ENCODE data around the gene DNAAF1. TPM values are rescaled to one million over a fixed set of nuclear protein-coding genes. Genes with fewer than 3 reads are reported as not detected.

Gene DNAAF1
- total and polyA plus RNA-seq, 5 donors = 0.14 to 0.68 (median 0.28) TPM; not detected in 2

GRCh38 chr16:84124257-84125073, 20.6 kb upstream of the DNAAF1 start:
- Histone ChIP-seq H3K9me3 (ENCODE audit: control insufficient read depth, low read length) (no peaks in the 10 kb centered on the region), H3K27me3 (ENCODE audit: control insufficient read depth, insufficient read depth) (no peaks in the 10 kb centered on the region), H3K4me3 (ENCODE audit: low read length) (no peak overlapping the region), H3K4me1 (ENCODE audit: control insufficient read depth, insufficient read depth, low read length) (no peaks in the 10 kb centered on the region), H3K27ac (ENCODE audit: low read length) (no peak overlapping the region)
- ATAC-seq (no peak), DNase-seq (no peak)
- intact Hi-C loops (cut with DNase I) = no loop called here
- 90% methylated on average over 7 of the region's 7 CpGs for WGBS

GRCh38 chr16:84131117-84131516, 14.0 kb upstream of the DNAAF1 start:
- intact Hi-C loops (cut with DNase I) = no loop called here
- no peaks in the 10 kb centered on the region for H3K9me3 ChIP-seq (ENCODE audit: control insufficient read depth, low read length)
- DNase-seq (no peak), ATAC-seq (no peak)
- H3K27ac ChIP-seq (ENCODE audit: low read length) = no peak overlapping the region
- H3K27me3 ChIP-seq (ENCODE audit: control insufficient read depth, insufficient read depth) = no peaks in the 10 kb centered on the region
- H3K4me1 ChIP-seq (ENCODE audit: control insufficient read depth, insufficient read depth, low read length) = no peaks in the 10 kb centered on the region
- no peak overlapping the region for H3K4me3 ChIP-seq (ENCODE audit: low read length)
- WGBS = 80% methylated on average over 5 of the region's 5 CpGs

- 82% methylated on average over 7 of the region's 7 CpGs for WGBS
Measured at GRCh38 chr16:84132527-84133285, 12.4 kb upstream of the DNAAF1 start.

GRCh38 chr16:84136331-84137125, 8.6 kb upstream of the DNAAF1 start:
- Histone ChIP-seq H3K27me3 (ENCODE audit: control insufficient read depth, insufficient read depth) (no peaks in the 10 kb centered on the region), H3K4me1 (ENCODE audit: control insufficient read depth, insufficient read depth, low read length) (no peaks in the 10 kb centered on the region), H3K4me3 (ENCODE audit: low read length) (no peak overlapping the region), H3K9me3 (ENCODE audit: control insufficient read depth, low read length) (no peaks in the 10 kb centered on the region), H3K27ac (ENCODE audit: low read length) (no peak overlapping the region)
- intact Hi-C loops (cut with DNase I) = no loop called here
- DNase-seq (no peak), ATAC-seq (no peak)
- WGBS = 90% methylated on average over 11 of the region's 11 CpGs

More at GRCh38 chr16:84132527-84133285, 12.4 kb upstream of the DNAAF1 start:
- Histone ChIP-seq H3K9me3 (ENCODE audit: control insufficient read depth, low read length) (no peaks in the 10 kb centered on the region), H3K27ac (ENCODE audit: low read length) (no peak overlapping the region), H3K4me1 (ENCODE audit: control insufficient read depth, insufficient read depth, low read length) (no peaks in the 10 kb centered on the region), H3K27me3 (ENCODE audit: control insufficient read depth, insufficient read depth) (no peaks in the 10 kb centered on the region), H3K4me3 (ENCODE audit: low read length) (no peak overlapping the region)
- DNase-seq = no peak
- intact Hi-C loops (cut with DNase I) = no loop called here
- no peak for ATAC-seq

DNA sequence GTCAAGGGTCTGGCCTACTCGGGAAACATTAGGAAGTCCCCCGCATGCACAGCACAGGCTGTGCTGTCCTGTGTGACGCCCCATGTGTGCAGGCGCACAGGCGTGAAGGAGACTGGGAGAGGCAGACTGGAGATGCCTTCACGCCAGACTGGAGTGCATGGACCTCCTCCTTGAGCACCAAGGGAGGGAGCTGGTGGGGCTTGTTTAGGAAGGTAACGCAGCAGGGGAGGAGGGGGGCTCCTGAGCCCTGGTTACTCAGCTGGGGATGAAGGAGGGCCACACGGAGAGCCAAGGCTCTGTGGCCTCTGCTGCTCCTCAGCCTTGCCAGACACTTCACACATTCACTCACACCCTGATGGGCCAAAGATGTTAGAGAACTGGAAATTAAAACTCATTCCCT, 7.8 kb upstream of the DNAAF1 start:
- Histone ChIP-seq H3K4me3 (ENCODE audit: low read length) (no peak overlapping the region), H3K4me1 (ENCODE audit: control insufficient read depth, insufficient read depth, low read length) (no peaks in the 10 kb centered on the region), H3K9me3 (ENCODE audit: control insufficient read depth, low read length) (no peaks in the 10 kb centered on the region), H3K27me3 (ENCODE audit: control insufficient read depth, insufficient read depth) (no peaks in the 10 kb centered on the region), H3K27ac (ENCODE audit: low read length) (no peak overlapping the region)
- ATAC-seq (peak; percentile 10 to 35), DNase-seq (no peak)
- intact Hi-C loops (cut with DNase I) = no loop called here
- WGBS = 83% methylated on average over 8 of the region's 8 CpGs

DNA sequence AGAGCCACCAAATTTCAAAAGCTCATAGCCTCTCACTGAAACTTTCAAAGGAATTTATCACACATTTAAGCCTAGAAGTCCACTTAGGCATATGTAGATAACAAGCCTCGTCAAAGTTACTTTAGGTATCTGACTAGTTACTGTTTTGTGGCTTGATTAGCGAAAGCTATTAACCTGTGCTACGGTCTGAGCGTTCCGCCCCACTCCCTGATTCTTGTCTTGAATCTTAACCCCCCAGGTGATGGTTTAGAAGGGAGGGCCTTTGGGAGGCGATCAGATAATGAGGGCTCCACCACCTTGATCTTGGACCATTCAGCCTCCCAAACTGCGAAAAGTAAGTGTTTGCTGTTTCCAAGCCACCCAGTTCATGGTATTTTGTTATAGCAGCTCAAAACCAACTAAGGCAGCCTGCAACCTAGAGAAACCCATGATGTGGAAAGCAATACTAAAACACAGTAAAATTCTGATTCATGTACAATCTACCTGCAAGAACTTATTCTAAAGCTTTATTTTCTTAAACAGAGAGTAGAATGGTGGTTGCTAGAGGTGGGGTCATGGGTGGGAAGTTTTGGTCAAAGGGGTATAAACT, 7.2 kb upstream of the DNAAF1 start:
- intact Hi-C loops (cut with DNase I) = no loop called here
- no peaks in the 10 kb centered on the region for H3K27me3 ChIP-seq (ENCODE audit: control insufficient read depth, insufficient read depth)
- 75% methylated on average over 7 of the region's 7 CpGs for WGBS
- peak overlapping the region; percentile 30 for H3K27ac ChIP-seq (ENCODE audit: low read length)
- H3K9me3 ChIP-seq (ENCODE audit: control insufficient read depth, low read length) = no peaks in the 10 kb centered on the region
- no peaks in the 10 kb centered on the region for H3K4me1 ChIP-seq (ENCODE audit: control insufficient read depth, insufficient read depth, low read length)
- no peak for DNase-seq
- ATAC-seq = no peak
- H3K4me3 ChIP-seq (ENCODE audit: low read length) = no peak overlapping the region

DNA sequence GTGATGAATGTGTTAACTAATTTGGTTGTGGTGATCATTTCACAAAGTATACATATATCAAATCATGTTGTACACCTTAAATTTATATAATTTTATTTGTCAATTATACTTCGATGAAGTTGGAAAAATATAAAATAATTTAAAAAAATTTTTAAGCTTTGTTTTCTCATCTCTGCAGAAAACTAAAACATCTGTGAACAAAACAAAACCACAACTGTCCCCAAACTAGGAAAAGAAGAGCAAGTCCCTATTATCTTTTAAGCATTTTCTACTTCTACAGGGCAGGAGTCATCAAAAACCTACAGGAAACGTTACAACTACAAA, 6.6 kb upstream of the DNAAF1 start:
- 59% methylated on average over 2 of the region's 2 CpGs for WGBS
- Histone ChIP-seq H3K4me3 (ENCODE audit: low read length) (no peak overlapping the region), H3K27me3 (ENCODE audit: control insufficient read depth, insufficient read depth) (no peaks in the 10 kb centered on the region), H3K4me1 (ENCODE audit: control insufficient read depth, insufficient read depth, low read length) (no peaks in the 10 kb centered on the region), H3K27ac (ENCODE audit: low read length) (peak overlapping the region; percentile 88), H3K9me3 (ENCODE audit: control insufficient read depth, low read length) (no peaks in the 10 kb centered on the region)
- intact Hi-C loops (cut with DNase I) = no loop called here
- DNase-seq (no peak), ATAC-seq (no peak)

DNA sequence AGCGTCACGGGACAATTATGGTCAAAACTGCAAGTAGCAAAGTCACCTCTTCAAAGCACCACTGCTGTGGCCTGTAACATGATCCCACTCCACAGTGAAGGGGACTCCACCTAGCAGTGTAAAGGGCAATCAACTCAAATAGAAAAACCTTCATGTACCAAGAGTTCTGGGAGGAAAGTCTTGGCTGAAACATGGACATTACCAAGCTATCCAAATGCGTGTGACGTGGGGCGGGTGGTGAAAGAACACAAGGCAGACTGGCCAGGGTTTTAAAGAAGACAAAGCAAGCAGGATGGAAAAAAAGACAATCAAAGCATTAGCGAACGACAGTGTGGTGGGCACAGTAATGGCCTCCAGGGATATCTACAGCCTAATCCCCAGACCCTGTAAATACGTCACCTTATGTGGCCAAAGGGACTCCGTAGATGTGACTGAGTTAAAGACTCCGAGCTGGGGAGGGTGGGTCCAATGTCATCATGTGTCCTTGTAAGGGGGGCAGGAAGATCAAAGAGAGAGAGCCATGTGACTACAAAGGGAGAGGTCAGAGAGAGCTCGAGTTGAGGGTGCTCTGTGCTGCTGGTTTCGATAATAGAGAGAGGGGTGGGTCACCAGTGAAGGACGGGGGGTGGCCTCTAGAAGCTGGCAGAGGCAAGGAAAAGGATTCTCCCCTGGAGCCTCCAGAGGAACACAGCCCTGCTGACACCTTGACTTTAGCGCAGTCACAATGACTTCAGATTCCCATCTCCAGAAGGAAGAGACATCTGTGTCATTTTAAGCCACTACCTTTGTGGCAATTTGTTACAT, 6.1 kb upstream of the DNAAF1 start:
- 57% methylated on average over 14 of the region's 14 CpGs for WGBS
- intact Hi-C loops (cut with DNase I) = no loop called here
- peak in 2 of 3 donors; percentile 34 to 70 for DNase-seq
- H3K27me3 ChIP-seq (ENCODE audit: control insufficient read depth, insufficient read depth) = no peaks in the 10 kb centered on the region
- no peaks in the 10 kb centered on the region for H3K4me1 ChIP-seq (ENCODE audit: control insufficient read depth, insufficient read depth, low read length)
- H3K9me3 ChIP-seq (ENCODE audit: control insufficient read depth, low read length) = no peaks in the 10 kb centered on the region
- H3K4me3 ChIP-seq (ENCODE audit: low read length) = no peak overlapping the region
- H3K27ac ChIP-seq (ENCODE audit: low read length) = peak overlapping the region; percentile 88
- ATAC-seq = peak; percentile 74 to 81

- Histone ChIP-seq H3K27ac (ENCODE audit: low read length) (peak overlapping the region; percentile 88), H3K27me3 (ENCODE audit: control insufficient read depth, insufficient read depth) (no peaks in the 10 kb centered on the region), H3K9me3 (ENCODE audit: control insufficient read depth, low read length) (no peaks in the 10 kb centered on the region), H3K4me1 (ENCODE audit: control insufficient read depth, insufficient read depth, low read length) (no peaks in the 10 kb centered on the region), H3K4me3 (ENCODE audit: low read length) (no peak overlapping the region)
- ATAC-seq (no peak), DNase-seq (no peak)
- intact Hi-C loops (cut with DNase I) = no loop called here
- WGBS = 69% methylated on average over 6 of the region's 6 CpGs
Measured at GRCh38 chr16:84139628-84140258, 5.4 kb upstream of the DNAAF1 start.

DNA sequence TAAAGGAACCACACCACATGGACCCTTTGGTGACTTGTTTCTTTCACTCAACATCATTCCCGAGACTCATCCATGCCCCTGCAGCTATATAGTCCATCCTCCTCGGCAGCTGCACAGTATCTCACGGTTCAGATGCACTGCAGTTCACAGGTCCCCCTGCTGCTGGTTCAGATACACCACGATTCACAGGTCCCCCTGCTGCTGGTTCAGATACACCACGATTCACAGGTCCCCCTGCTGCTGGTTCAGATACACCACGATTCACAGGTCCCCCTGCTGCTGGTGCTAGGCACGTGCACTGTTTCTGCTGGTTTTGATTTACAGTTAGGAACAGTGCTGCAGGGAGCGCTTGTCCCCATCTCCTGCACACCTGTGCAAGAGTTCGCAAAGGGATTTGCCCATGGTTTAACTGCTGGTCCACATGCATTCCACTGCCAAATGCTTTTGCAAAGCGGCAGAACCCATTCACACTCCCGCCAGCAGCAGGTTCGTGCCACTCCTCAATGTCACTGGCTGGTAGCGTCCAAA, 3.9 kb upstream of the DNAAF1 start:
- WGBS = 72% methylated on average over 13 of the region's 13 CpGs
- Histone ChIP-seq H3K4me1 (ENCODE audit: control insufficient read depth, insufficient read depth, low read length) (no peaks in the 10 kb centered on the region), H3K9me3 (ENCODE audit: control insufficient read depth, low read length) (no peaks in the 10 kb centered on the region), H3K4me3 (ENCODE audit: low read length) (no peak overlapping the region), H3K27me3 (ENCODE audit: control insufficient read depth, insufficient read depth) (no peaks in the 10 kb centered on the region), H3K27ac (ENCODE audit: low read length) (no peak overlapping the region)
- ATAC-seq = no peak
- no peak for DNase-seq
- intact Hi-C loops (cut with DNase I) = no loop called here
